ENCODE data around the gene UBN1. TPM values are rescaled to one million over a fixed set of nuclear protein-coding genes. Genes with fewer than 3 reads are reported as not detected.

Gene UBN1
- total and polyA plus RNA-seq, 10 of the 15 experiments (the other 5 are each of a cell fraction or from before 2014, with no cell fraction given), result 2.1 to 32.5 (median 13.9) TPM

DNA sequence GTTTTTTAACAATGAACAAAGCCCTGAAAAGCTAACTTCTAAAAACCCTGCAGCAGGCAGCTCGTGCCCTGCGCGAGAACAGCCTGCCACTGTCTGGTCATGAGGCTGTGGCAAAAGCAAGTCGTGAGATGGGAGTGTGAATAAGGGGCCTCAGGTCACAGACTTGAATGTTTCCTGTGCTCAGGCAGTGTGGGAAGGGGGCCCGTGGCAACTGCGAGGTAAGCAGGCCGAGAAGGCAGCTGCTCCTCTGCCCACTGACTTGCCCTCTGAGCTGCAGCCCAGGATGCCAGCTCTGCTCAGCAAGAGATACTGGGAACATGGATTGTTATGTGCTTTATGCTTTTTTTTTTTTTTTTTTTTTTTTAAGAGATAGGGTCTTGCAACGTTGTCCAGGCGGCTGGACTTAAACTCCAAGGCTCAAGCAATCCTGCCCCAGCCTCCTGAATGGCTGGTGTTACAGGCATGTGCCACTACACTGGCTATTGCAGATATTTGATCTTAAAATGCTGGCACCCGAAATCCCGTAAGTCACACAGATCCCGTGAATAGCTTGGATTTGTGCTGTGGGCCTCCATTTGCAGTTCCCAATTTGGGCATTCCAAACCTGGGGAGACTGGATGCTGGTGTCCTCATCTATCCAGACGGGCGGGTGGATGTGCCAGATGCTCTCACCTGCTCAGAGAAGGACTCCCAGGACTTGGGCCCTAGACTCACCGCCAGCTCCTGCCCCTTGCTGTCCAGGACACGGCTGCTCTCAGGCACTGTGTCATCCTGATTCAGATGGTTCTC lies 44.0 kb downstream of the UBN1 start:
- in situ Hi-C loops (cut with MboI), result no loop called here
- Histone ChIP-seq H3K9me3 (replicated peaks; ENCODE audit: control insufficient read depth, insufficient read depth, low read length) (no peaks in the 10 kb centered on the region), H3K4me2 (ENCODE audit: control insufficient read depth, insufficient read depth) (no peak overlapping the region), H3K36me3 (ENCODE audit: control insufficient read depth in 2 of 2, insufficient read depth in 2 of 2, low read length in 1 of 2) (no peaks in the 10 kb centered on the region), H4K20me1 (ENCODE audit: control insufficient read depth, insufficient read depth) (no peaks in the 10 kb centered on the region), H3K79me2 (ENCODE audit: control insufficient read depth, insufficient read depth, low read length) (no peaks in the 10 kb centered on the region), H3K9ac (ENCODE audit: control insufficient read depth, insufficient read depth, low read length) (no peak overlapping the region), H3K27me3 (replicated peaks in 1 of 2; ENCODE audit: control insufficient read depth in 2 of 2, insufficient read depth in 2 of 2, low read length in 1 of 2) (no peaks in the 10 kb centered on the region), H3K4me1 (ENCODE audit: control insufficient read depth, insufficient read depth, low read length) (no peaks in the 10 kb centered on the region), H3K27ac (ENCODE audit: control insufficient read depth, insufficient read depth) (no peak overlapping the region), H3K4me3 (no peak overlapping the region), H2AFZ (ENCODE audit: control insufficient read depth, low read depth, low read length) (no peak overlapping the region)
- ChIA-PET RAD21 (ENCODE audit: unreplicated experiment) (no interaction called here), POLR2A (no interaction called here), SMC1A (ENCODE audit: uncharacterized antibody, unreplicated experiment) (no interaction called here), CTCF (no interaction called here)
- BruUV-seq (replicated peaks), result no TSS peak
- intact Hi-C loops (cut with micrococcal nuclease; ENCODE audit: unreplicated experiment), result no loop called here
- ATAC-seq (no peak), DNase-seq (ENCODE audit: low read depth, low spot score) (no peak), FAIRE-seq (no peak)
- TF ChIP-seq NR2C2 (IDR thresholded peaks at IDR 0.05; ENCODE audit: borderline replicate concordance, control insufficient read depth, insufficient read length, low read depth) (no peak), MTA3 (IDR thresholded peaks at IDR 0.05; ENCODE audit: borderline replicate concordance, low read length) (no peak), TBL1XR1 (IDR thresholded peaks at IDR 0.05; ENCODE audit: low read depth, low read length) (no peak), SMARCA5 (IDR thresholded peaks at IDR 0.05) (no peak), TARDBP (IDR thresholded peaks at IDR 0.05; ENCODE audit: borderline replicate concordance) (no peak), MLLT1 (IDR thresholded peaks at IDR 0.05) (no peak), BCL11A (IDR thresholded peaks at IDR 0.05; ENCODE audit: low read depth, low read length) (no peak), TCF12 (IDR thresholded peaks at IDR 0.05; ENCODE audit: low read depth, low read length) (no peak), YBX1 (IDR thresholded peaks at IDR 0.05) (no peak), SMAD1 (IDR thresholded peaks at IDR 0.05; ENCODE audit: low read depth, partially characterized antibody) (no peak), JUNB (IDR thresholded peaks at IDR 0.05) (no peak), KAT2A (conservative IDR thresholded peaks at IDR 0.05; ENCODE audit: control insufficient read depth, low read depth, low read length) (no peak), CREM (IDR thresholded peaks at IDR 0.05; ENCODE audit: low read depth) (no peak), SP1 (IDR thresholded peaks at IDR 0.05; ENCODE audit: low read depth, low read length) (no peak), ZNF622 (IDR thresholded peaks at IDR 0.05) (no peak), FOXK2 (IDR thresholded peaks at IDR 0.05) (no peak), NBN (IDR thresholded peaks at IDR 0.05) (no peak)
- TF ChIP-seq, protein P1, sequence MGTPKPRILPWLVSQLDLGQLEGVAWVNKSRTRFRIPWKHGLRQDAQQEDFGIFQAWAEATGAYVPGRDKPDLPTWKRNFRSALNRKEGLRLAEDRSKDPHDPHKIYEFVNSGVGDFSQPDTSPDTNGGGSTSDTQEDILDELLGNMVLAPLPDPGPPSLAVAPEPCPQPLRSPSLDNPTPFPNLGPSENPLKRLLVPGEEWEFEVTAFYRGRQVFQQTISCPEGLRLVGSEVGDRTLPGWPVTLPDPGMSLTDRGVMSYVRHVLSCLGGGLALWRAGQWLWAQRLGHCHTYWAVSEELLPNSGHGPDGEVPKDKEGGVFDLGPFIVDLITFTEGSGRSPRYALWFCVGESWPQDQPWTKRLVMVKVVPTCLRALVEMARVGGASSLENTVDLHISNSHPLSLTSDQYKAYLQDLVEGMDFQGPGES (IDR thresholded peaks at IDR 0.05), result no peak
- WGBS (ENCODE audit: insufficient coverage, insufficient replicate concordance, low lambda C conversion rate, missing lambda C conversion rate), result 76% methylated on average over 15 of the region's 16 CpGs
